Measurements from ENCODE around the gene ST6GALNAC6. TPM values are rescaled to one million over a fixed set of nuclear protein-coding genes. Genes with fewer than 3 reads are reported as not detected.

Gene ST6GALNAC6
- total and polyA plus RNA-seq, 4 donors = 24.6 to 68.9 (median 63.4) TPM

DNA sequence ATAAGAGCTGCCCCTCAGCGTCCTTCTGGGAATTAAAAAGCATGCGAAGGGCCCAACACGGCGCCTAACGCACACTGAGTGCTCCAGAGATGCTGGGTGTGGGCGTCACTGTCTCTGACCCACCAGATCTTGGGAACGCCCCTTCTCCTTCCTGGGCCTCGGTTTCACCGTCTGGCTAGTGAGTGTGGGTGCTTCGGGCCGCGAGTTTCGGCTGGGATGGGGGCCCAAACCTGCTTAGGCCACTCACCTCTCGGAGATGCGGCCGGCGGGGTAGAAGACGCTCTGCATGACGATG, 27.4 kb upstream of the ST6GALNAC6 start:
- 6% methylated on average over 19 of the region's 19 CpGs for WGBS (ENCODE audit: insufficient coverage)
- H3K9me3 ChIP-seq (ENCODE audit: control insufficient read depth, insufficient read depth, low read length) = no peaks in the 10 kb centered on the region
- no peak for DNase-seq (ENCODE audit: low read depth in 4 of 6, low spot score in 6 of 6)
- H3K27ac ChIP-seq (ENCODE audit: low read depth, low read length) = no peak overlapping the region
- H3K27me3 ChIP-seq (ENCODE audit: control insufficient read depth, insufficient read depth, low read length) = peaks cover 52% of the 10 kb centered on the region
- peak overlapping the region; percentile 12 for H3K4me3 ChIP-seq (ENCODE audit: low read depth, low read length)
- peaks cover 12% of the 10 kb centered on the region for H3K36me3 ChIP-seq (ENCODE audit: control insufficient read depth, insufficient read depth, low read length)
- peaks cover 56% of the 10 kb centered on the region for H3K4me1 ChIP-seq (ENCODE audit: control insufficient read depth, insufficient read depth, low read length)

DNA sequence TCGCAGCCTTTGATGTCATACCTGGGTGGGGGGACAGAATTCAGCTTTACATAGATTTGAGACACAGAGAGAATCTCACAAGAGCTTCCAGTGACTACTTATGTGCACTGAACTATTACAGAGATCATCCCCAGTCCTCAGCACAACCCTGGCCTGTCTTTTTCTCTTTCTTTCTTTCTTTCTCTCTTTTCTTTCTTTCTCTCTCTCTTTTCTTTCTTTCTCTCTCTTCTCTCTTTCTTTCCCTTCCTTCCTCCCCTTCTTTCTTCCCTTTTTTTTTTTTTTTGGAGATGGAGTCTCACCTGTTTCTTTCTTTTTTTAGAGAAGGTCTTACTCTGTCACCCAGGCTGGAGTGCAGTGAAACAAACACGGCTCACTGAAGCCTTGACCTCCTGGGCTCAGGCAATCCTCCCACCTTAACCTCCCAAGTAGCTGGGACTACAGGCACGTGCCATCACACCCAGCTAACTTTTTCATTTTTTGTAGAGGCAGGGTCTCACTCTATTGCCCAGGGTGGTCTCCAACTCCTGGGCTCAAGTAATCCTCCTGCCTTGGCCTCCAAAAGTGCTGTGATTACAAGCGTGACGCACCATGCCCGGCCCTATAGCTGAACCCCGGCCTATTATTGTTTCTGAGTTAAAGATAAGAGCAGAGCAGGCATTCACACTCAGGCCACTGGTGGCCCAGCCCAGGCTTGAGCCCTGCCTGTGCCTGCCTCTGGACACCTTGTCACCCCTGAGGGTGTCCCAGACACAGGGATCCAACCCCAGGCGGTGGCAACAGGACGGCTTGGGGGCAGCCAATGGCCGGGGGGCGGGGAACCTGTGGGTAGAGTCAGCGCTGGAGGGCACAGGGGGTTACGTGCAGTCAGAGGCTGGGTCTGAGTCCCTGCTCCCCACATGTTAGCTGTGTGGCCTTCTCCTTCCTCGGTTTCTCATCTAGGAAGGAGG, 26.8 kb upstream of the ST6GALNAC6 start:
- Histone ChIP-seq H3K27ac (ENCODE audit: low read depth, low read length) (no peak overlapping the region), H3K4me3 (ENCODE audit: low read depth, low read length) (no peak overlapping the region), H3K27me3 (ENCODE audit: control insufficient read depth, insufficient read depth, low read length) (peaks cover 53% of the 10 kb centered on the region), H3K9me3 (ENCODE audit: control insufficient read depth, insufficient read depth, low read length) (no peaks in the 10 kb centered on the region), H3K36me3 (ENCODE audit: control insufficient read depth, insufficient read depth, low read length) (peaks cover 15% of the 10 kb centered on the region), H3K4me1 (ENCODE audit: control insufficient read depth, insufficient read depth, low read length) (peaks cover 56% of the 10 kb centered on the region)
- DNase-seq (ENCODE audit: low read depth in 4 of 6, low spot score in 6 of 6) = no peak
- WGBS (ENCODE audit: insufficient coverage) = 52% methylated on average over 12 of the region's 14 CpGs

DNA sequence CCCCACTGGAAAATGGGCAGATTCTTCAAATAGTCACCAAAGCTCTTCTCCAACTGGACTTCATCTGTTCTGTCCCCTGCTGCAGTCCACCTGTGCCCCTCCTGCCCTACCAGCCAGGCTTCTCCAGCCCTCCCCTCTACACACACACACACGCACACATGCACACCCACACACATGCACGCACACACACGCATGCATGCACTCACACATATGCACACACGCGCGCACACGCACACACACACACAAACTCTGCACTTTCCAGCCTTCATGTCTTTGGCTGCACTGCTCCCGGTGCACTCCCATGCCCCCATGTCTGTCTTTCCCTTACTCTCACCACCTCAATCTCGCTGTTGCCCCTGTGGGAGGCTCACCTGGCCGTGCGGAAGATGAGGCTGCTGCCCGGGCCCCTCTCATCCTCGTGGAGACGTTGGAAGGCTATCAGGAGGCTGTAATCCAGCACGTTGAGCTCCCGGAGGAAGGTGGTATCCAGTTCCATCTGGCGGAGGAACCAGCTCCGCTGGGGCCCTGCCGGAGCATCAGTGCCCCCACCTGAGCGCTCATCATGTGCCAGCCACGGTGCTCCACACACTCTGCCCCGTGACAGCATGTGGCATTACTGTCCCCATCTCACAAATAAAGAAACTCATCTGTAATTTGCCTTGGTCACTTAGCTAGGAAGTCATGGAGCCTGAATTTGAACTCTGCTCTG, 25.5 kb upstream of the ST6GALNAC6 start:
- no peak for DNase-seq (ENCODE audit: low read depth in 4 of 6, low spot score in 6 of 6)
- Histone ChIP-seq H3K9me3 (ENCODE audit: control insufficient read depth, insufficient read depth, low read length) (no peaks in the 10 kb centered on the region), H3K4me1 (ENCODE audit: control insufficient read depth, insufficient read depth, low read length) (peaks cover 50% of the 10 kb centered on the region), H3K27ac (ENCODE audit: low read depth, low read length) (no peak overlapping the region), H3K36me3 (ENCODE audit: control insufficient read depth, insufficient read depth, low read length) (peaks cover 18% of the 10 kb centered on the region), H3K4me3 (ENCODE audit: low read depth, low read length) (no peak overlapping the region), H3K27me3 (ENCODE audit: control insufficient read depth, insufficient read depth, low read length) (peaks cover 53% of the 10 kb centered on the region)
- 87% methylated on average over 22 of the region's 22 CpGs for WGBS (ENCODE audit: insufficient coverage)

DNA sequence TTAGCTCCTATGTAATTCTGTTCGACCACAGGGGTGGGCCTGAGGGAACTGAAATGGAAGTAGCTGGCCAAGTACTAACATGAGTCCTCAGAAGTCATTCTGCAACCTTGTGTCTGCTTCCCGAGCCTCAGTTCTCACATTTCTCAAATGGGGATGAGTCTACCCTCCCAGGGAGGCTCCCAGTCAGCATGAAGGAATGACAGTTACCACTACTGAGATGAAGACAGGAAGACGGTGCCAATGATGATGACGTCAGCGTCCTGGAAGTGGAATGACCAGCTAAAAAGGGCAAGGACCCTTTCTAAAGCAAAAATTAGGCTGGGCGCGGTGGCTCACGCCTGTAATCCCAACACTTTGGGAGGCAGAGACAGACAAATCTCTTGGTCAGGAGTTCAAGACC, 24.4 kb upstream of the ST6GALNAC6 start:
- Histone ChIP-seq H3K27ac (ENCODE audit: low read depth, low read length) (no peak overlapping the region), H3K27me3 (ENCODE audit: control insufficient read depth, insufficient read depth, low read length) (peaks cover 43% of the 10 kb centered on the region), H3K9me3 (ENCODE audit: control insufficient read depth, insufficient read depth, low read length) (no peaks in the 10 kb centered on the region), H3K36me3 (ENCODE audit: control insufficient read depth, insufficient read depth, low read length) (peaks cover 18% of the 10 kb centered on the region), H3K4me3 (ENCODE audit: low read depth, low read length) (no peak overlapping the region), H3K4me1 (ENCODE audit: control insufficient read depth, insufficient read depth, low read length) (peaks cover 39% of the 10 kb centered on the region)
- no peak for DNase-seq (ENCODE audit: low read depth in 4 of 6, low spot score in 6 of 6)
- 81% methylated on average over 8 of the region's 8 CpGs for WGBS (ENCODE audit: insufficient coverage)

DNA sequence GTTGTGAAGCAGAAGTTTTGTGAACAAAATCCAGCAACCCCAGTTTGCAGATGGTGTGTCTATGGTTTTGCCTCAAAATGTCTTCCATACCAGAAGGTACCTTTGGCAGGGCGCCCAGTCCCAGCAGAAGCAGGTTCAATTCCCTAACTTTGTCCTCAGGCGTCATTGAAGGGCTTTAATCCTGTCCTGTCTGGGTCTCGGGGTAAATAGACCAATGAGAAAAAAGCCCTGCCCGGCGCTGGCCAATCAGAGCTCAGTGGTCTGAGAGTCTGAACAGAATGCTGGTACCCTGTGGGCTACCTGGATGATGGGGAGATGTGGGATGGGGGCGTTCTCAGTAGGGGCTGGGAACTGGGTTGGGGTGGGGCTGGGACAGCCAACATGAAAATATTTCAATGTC, 23.6 kb upstream of the ST6GALNAC6 start:
- Histone ChIP-seq H3K9me3 (ENCODE audit: control insufficient read depth, insufficient read depth, low read length) (no peaks in the 10 kb centered on the region), H3K36me3 (ENCODE audit: control insufficient read depth, insufficient read depth, low read length) (peaks cover 18% of the 10 kb centered on the region), H3K4me1 (ENCODE audit: control insufficient read depth, insufficient read depth, low read length) (peaks cover 36% of the 10 kb centered on the region), H3K27me3 (ENCODE audit: control insufficient read depth, insufficient read depth, low read length) (peaks cover 36% of the 10 kb centered on the region), H3K27ac (ENCODE audit: low read depth, low read length) (no peak overlapping the region), H3K4me3 (ENCODE audit: low read depth, low read length) (no peak overlapping the region)
- whole genome bisulfite sequencing (ENCODE audit: insufficient coverage) = 43% methylated on average over 5 of the region's 6 CpGs
- peak in 1 of 6 donors; percentile 26 for DNase-seq (ENCODE audit: low read depth in 4 of 6, low spot score in 6 of 6)

DNA sequence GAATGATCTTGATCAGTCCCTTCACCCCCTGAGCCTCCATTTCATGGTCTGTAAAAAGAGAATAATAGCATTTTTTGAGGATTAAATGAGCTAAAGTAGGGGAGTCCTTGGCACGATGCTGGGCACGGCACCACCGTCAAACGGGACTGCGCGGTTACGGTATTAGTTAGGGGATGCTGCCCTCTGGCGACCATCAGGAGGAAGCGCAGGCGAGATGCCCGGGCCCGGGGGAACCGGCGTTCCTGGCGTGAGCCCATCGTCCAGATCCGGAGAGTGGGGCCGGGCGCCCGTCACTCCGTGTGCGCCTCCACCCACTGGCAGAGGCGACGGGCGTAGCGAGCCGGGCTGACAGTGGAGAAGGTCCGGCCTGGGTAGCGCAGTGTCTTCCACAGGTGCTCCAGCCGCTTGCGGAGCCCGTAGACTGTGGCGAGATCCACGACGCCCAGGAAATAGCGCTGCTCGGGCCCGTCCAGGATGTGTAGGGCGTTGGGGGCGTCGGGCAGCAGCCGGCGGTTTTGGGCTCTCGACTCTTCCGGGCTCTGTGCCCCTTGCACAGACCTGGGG, 22.2 kb upstream of the ST6GALNAC6 start:
- Histone ChIP-seq H3K27ac (ENCODE audit: low read depth, low read length) (no peak overlapping the region), H3K4me1 (ENCODE audit: control insufficient read depth, insufficient read depth, low read length) (peaks cover 34% of the 10 kb centered on the region), H3K4me3 (ENCODE audit: low read depth, low read length) (no peak overlapping the region), H3K36me3 (ENCODE audit: control insufficient read depth, insufficient read depth, low read length) (peaks cover 18% of the 10 kb centered on the region), H3K27me3 (ENCODE audit: control insufficient read depth, insufficient read depth, low read length) (peaks cover 23% of the 10 kb centered on the region), H3K9me3 (ENCODE audit: control insufficient read depth, insufficient read depth, low read length) (no peaks in the 10 kb centered on the region)
- DNase-seq (ENCODE audit: low read depth in 4 of 6, low spot score in 6 of 6) = peak in 2 of 6 donors; percentile 77 to 81
- WGBS (ENCODE audit: insufficient coverage) = 20% methylated on average over 45 of the region's 45 CpGs

DNA sequence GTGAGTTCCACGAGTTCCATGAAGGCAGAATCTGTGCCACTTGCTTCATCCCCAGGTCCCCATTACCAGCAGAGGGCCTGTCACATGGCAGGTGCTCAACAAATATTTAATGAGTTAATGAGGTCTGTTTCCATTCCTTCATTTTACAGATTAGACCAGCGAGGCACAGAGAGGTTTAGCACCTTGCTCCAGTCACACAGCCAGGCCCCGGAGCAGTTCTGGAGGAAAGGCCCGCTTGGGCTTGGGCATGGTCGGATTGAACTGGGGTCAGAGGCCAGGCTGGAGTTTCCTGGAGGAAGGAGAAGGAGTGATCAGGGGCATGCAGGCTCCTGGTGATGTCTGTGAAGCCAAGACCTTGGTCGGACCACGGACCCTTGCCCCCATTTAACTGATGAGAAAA, 21.4 kb upstream of the ST6GALNAC6 start:
- Histone ChIP-seq H3K9me3 (ENCODE audit: control insufficient read depth, insufficient read depth, low read length) (no peaks in the 10 kb centered on the region), H3K4me1 (ENCODE audit: control insufficient read depth, insufficient read depth, low read length) (peaks cover 40% of the 10 kb centered on the region), H3K36me3 (ENCODE audit: control insufficient read depth, insufficient read depth, low read length) (peaks cover 18% of the 10 kb centered on the region), H3K27ac (ENCODE audit: low read depth, low read length) (no peak overlapping the region), H3K4me3 (ENCODE audit: low read depth, low read length) (no peak overlapping the region), H3K27me3 (ENCODE audit: control insufficient read depth, insufficient read depth, low read length) (peaks cover 16% of the 10 kb centered on the region)
- DNase-seq (ENCODE audit: low read depth in 4 of 6, low spot score in 6 of 6) = no peak
- 94% methylated on average over 6 of the region's 7 CpGs for WGBS (ENCODE audit: insufficient coverage)

DNA sequence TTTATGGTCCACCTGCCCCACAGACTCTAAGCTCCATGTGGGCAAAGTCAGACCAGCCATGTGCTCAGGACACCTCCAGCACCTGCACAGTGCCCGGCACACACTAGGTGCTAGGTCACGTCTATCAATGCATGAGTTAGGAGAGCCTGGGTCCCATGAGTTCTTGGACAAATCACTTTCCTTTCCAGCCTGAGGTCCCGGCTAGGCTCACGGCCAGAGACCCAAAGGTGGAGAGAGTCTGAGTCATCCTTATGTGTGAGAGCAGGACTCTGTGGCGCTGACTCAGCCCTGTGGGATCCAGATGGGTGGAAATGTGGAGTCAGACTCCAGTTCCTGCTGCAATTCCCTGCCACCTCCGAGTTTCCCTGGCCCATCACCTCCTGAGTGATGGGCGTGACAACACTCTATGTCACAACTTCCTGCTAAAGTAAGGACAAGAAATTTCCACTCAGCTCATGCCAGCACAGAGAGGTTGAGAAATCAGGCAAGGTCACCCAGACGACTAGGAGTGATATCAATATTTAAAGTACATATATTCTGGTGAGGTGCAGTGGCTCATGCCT, 19.9 kb upstream of the ST6GALNAC6 start:
- DNase-seq (ENCODE audit: low read depth in 4 of 6, low spot score in 6 of 6) = no peak
- Histone ChIP-seq H3K4me3 (ENCODE audit: low read depth, low read length) (no peak overlapping the region), H3K9me3 (ENCODE audit: control insufficient read depth, insufficient read depth, low read length) (no peaks in the 10 kb centered on the region), H3K27ac (ENCODE audit: low read depth, low read length) (no peak overlapping the region), H3K27me3 (ENCODE audit: control insufficient read depth, insufficient read depth, low read length) (peaks cover 6% of the 10 kb centered on the region), H3K4me1 (ENCODE audit: control insufficient read depth, insufficient read depth, low read length) (peaks cover 44% of the 10 kb centered on the region), H3K36me3 (ENCODE audit: control insufficient read depth, insufficient read depth, low read length) (peaks cover 13% of the 10 kb centered on the region)
- WGBS (ENCODE audit: insufficient coverage) = 89% methylated on average over 5 of the region's 8 CpGs

DNA sequence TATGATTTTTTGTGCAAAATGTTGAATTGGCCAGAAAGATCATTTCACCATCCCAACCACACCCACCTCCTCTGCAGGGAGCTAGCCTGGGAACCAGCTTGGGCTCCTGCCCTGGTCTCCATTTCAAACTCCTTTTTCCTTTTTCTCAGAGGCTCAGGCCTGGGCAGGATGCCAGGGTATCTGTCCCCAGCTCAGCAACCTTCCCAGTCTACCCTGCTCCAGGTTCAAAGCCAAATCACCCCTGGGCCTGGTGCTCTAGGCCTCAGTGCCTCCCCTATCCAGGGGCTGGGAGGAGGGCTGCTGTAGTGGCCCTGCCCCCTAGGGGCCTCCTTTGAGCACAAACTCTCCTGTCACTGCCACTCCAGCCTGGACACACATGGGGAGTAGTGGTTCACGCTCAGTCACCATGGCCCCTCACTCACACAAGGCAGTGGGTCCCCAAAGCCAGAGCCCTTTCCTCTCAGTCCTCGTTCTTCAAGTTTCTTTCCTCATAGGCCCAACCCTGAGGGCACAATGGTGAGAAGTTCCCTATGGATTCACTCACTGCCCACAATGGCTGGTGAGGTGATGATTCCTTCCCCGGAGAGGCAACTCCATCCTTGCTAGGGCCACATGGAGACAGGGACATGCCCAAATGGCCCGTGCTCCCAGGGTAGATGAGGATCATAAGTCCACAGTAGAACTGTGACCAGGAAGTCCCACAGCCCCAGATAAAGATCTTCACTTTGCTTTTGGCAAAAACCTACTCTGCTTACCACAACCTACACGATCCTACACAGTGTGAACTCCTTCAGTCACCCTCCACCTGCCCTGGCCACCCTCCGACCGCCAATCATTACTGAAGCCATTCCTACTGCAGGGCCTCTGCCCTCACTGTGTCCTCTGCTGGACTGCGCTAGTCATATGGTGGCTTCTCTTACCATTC, 19.0 kb upstream of the ST6GALNAC6 start:
- Histone ChIP-seq H3K4me1 (ENCODE audit: control insufficient read depth, insufficient read depth, low read length) (peaks cover 44% of the 10 kb centered on the region), H3K36me3 (ENCODE audit: control insufficient read depth, insufficient read depth, low read length) (peaks cover 20% of the 10 kb centered on the region), H3K27ac (ENCODE audit: low read depth, low read length) (no peak overlapping the region), H3K27me3 (ENCODE audit: control insufficient read depth, insufficient read depth, low read length) (peaks cover 6% of the 10 kb centered on the region), H3K4me3 (ENCODE audit: low read depth, low read length) (no peak overlapping the region), H3K9me3 (ENCODE audit: control insufficient read depth, insufficient read depth, low read length) (no peaks in the 10 kb centered on the region)
- DNase-seq (ENCODE audit: low read depth in 4 of 6, low spot score in 6 of 6) = no peak
- 89% methylated on average over 6 of the region's 8 CpGs for WGBS (ENCODE audit: insufficient coverage)
